Spleen (tissue), 11 donors: ENCODE data around the gene CEP131. TPM values are rescaled to one million over a fixed set of nuclear protein-coding genes. Genes with fewer than 3 reads are reported as not detected.

Experiments
- DNase-seq: peaks from one replicate; pipeline ENCODE4 v3.0.0-alpha.2; 2020
- H3K27ac ChIP-seq, 8 donors: fragments of 200-600 bp; sonication (generic) in 7 of 8; 1 replicate in 4 of 8; 2 replicates in 4 of 8; pipeline versions ENCODE4 v1.5.0 to v1.8.0; 2016 to 2021; ENCODE audit warnings: inconsistent platforms in 4 of 8, mild to moderate bottlenecking in 4 of 8, moderate library complexity in 1 of 8
- H3K27me3 ChIP-seq, 7 donors: fragments of 200-600 bp; sonication (generic) in 6 of 7; replicated peaks in 1 of 7; 1 replicate in 4 of 7; 2 replicates in 3 of 7; pipeline versions ENCODE4 v1.5.0 to v1.8.0; 2016 to 2021; ENCODE audit warnings: inconsistent platforms in 3 of 7, mild to moderate bottlenecking in 1 of 7
- H3K36me3 ChIP-seq, 6 donors: fragments of 200-600 bp; sonication (generic) in 5 of 6; 1 replicate in 4 of 6; 2 replicates in 2 of 6; pipeline versions ENCODE4 v1.5.0 to v1.8.0; 2016 to 2021; ENCODE audit warnings: inconsistent platforms in 2 of 6
- H3K4me1 ChIP-seq, 6 donors: fragments of 200-600 bp; sonication (generic) in 5 of 6; 1 replicate in 3 of 6; 2 replicates in 3 of 6; pipeline versions ENCODE4 v1.5.0 to v1.8.0; 2016 to 2021; ENCODE audit warnings: inconsistent platforms in 3 of 6
- H3K4me3 ChIP-seq, 8 donors: fragments of 200-600 bp; sonication (generic) in 7 of 8; 1 replicate in 4 of 8; 2 replicates in 4 of 8; pipeline versions ENCODE4 v1.5.0 to v1.8.0; 2016 to 2021; ENCODE audit warnings: inconsistent platforms in 4 of 8, mild to moderate bottlenecking in 4 of 8, moderate library complexity in 2 of 8
- H3K9me3 ChIP-seq, 8 donors: fragments of 200-600 bp; sonication (generic) in 7 of 8; 1 replicate in 4 of 8; 2 replicates in 4 of 8; pipeline versions ENCODE4 v1.5.0 to v1.8.0; 2016 to 2021; ENCODE audit warnings: inconsistent platforms in 4 of 8
- POLR2A ChIP-seq, 3 donors: fragments of 450-650 bp; IDR thresholded peaks; one replicate each; pipeline ENCODE4 v1.5.1; 2017; ENCODE audit warnings: antibody characterized with exemption in 3 of 3, mild to moderate bottlenecking in 1 of 3
- POLR2AphosphoS5 ChIP-seq, 3 donors: sonication (generic); formaldehyde crosslinking; IDR thresholded peaks; one replicate each; pipeline ENCODE4 v1.5.1; 2017; ENCODE audit warnings: antibody characterized with exemption in 3 of 3
- WGBS, 5 donors: extraction: QIAGEN DNeasy Blood & Tissue Kit in 3 of 5; methylation state at CpG; one replicate each; pipeline versions ENCODE4 v1.1.5 to v1.1.7; 2013 to 2018; 5-methylcytosine and 5-hydroxymethylcytosine counted together
- intact Hi-C: fragments of 100-400 bp; cut with DNase I; formaldehyde crosslinking; loops from one replicate; pipeline ENCODE4 v1.15.0; 2023; ENCODE audit warnings: low total_unique reads
- polyA plus RNA-seq, 3 donors: library from polyadenylated mRNA; stranded (reverse); fragments of 200-250 nt; gene quantifications; one replicate each; pipeline ENCODE4 v1.2.1, GENCODE V29; 2013
- total RNA-seq, 7 donors: library from RNA; depleted of rRNA in 3 of 7; stranded (reverse); fragments of >200 nt in 3 of 7; fragmentation: NEBNext Ultra II Directional in 4 of 7; extraction: Animal tissue kit (Norgen Biotek cat#: 25700) in 4 of 7; gene quantifications; one replicate each; pipeline versions ENCODE4 v1.1.0 to v1.2.1, GENCODE V29; 2016 to 2021
- TF ChIP-seq, protein P1 (sequence below), 11 experiments: fragments of 200-600 bp in 7 of 11; fragments of 450-650 bp in 4 of 11; sonication (generic) in 4 of 11; IDR thresholded peaks in 8 of 11; conservative IDR thresholded peaks in 3 of 11; 1 replicate in 7 of 11; 2 replicates in 4 of 11; pipeline versions ENCODE4 v1.4.0 to v1.8.0; 2016 to 2021; ENCODE audit warnings: antibody characterized with exemption in 11 of 11, inconsistent platforms in 4 of 11, mild to moderate bottlenecking in 1 of 11
- donor health status: healthy with polysubstance abuse.
- donor health status: DM: no; HTN: no; CAD: no; lungs with moderate emphysema.
- donor health status: DM: no; HTN: no; CAD: no.
- donor health status: Bipolar disorder and iron deficiency.
- donor health status: healthy.
- donor health status: DM: no; HTN: no; CAD: no.
- donor health status: DM: yes; HTN: yes; CAD: no.

CEP131 gene
- total and polyA plus RNA-seq, 10 donors: 8.5 to 26.7 (median 13.3) TPM

DNA sequence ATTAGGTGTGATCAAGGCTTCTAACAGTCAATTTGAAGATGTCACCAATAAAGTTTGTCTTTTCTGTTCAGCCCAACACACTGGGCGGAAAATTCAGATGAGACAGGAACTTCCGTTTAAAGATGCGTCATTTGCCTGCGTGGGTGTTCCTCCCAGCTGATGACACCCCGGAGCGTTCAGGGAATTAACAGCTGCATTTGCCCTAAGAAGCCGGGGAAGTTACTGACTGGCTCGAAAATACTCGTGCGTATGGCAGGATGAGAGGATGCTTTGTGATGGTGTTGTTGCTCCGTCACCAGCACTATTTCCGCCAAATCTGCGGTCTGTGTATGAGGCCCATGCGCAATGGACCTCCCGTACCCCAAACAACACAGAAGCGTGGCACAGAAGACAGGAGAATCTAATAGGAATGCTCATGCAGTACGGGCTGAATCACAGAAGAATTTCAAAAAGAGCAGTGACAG lies 69.4 kb downstream of the CEP131 start:
- 77 to 87% (median 84%) methylated on average over 17 of the region's 17 CpGs for WGBS, 5 donors
- peaks cover 0 to 71% (median 42%) of the 10 kb centered on the region in 6 donors for H3K4me1 ChIP-seq
- peaks cover 0 to 6% (median 0%) of the 10 kb centered on the region in 7 donors for H3K27me3 ChIP-seq
- peaks cover 0 to 3% (median 0%) of the 10 kb centered on the region in 6 donors for H3K36me3 ChIP-seq
- DNase-seq: no peak
- intact Hi-C loops: no loop called here
- H3K4me3 ChIP-seq: peak overlapping the region in 1 of 8 donors; percentile 56
- H3K9me3 ChIP-seq: no peaks in the 10 kb centered on the region
- H3K27ac ChIP-seq: peak overlapping the region in 5 of 8 donors; percentile 78 to 92 (median 86)
- TF ChIP-seq POLR2A (IDR thresholded peaks at IDR 0.05): no peak
- TF ChIP-seq, protein P1, sequence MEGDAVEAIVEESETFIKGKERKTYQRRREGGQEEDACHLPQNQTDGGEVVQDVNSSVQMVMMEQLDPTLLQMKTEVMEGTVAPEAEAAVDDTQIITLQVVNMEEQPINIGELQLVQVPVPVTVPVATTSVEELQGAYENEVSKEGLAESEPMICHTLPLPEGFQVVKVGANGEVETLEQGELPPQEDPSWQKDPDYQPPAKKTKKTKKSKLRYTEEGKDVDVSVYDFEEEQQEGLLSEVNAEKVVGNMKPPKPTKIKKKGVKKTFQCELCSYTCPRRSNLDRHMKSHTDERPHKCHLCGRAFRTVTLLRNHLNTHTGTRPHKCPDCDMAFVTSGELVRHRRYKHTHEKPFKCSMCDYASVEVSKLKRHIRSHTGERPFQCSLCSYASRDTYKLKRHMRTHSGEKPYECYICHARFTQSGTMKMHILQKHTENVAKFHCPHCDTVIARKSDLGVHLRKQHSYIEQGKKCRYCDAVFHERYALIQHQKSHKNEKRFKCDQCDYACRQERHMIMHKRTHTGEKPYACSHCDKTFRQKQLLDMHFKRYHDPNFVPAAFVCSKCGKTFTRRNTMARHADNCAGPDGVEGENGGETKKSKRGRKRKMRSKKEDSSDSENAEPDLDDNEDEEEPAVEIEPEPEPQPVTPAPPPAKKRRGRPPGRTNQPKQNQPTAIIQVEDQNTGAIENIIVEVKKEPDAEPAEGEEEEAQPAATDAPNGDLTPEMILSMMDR (IDR thresholded peaks at IDR 0.05 in 8 of 11, conservative IDR thresholded peaks at IDR 0.05 in 3 of 11): no peak
- TF ChIP-seq POLR2AphosphoS5 (IDR thresholded peaks at IDR 0.05): peak in 1 of 3 donors; percentile 17

GRCh38 chr17:81152288-81152828 lies 70.4 kb downstream of the CEP131 start:
- Histone ChIP-seq H3K27ac (peak overlapping the region in 5 of 8 donors; percentile 78 to 92 (median 86)), H3K4me1 (peaks cover 0 to 63% (median 38%) of the 10 kb centered on the region in 6 donors), H3K9me3 (no peaks in the 10 kb centered on the region), H3K27me3 (peaks cover 0 to 6% (median 0%) of the 10 kb centered on the region in 7 donors), H3K36me3 (no peaks in the 10 kb centered on the region), H3K4me3 (peak overlapping the region in 1 of 8 donors; percentile 56)
- WGBS, 5 donors: 56 to 72% (median 66%) methylated on average over 5 to 8 of the region's 8 CpGs
- no peak for TF ChIP-seq POLR2AphosphoS5 (IDR thresholded peaks at IDR 0.05)
- TF ChIP-seq, protein P1 (IDR thresholded peaks at IDR 0.05 in 8 of 11, conservative IDR thresholded peaks at IDR 0.05 in 3 of 11): no peak
- TF ChIP-seq POLR2A (IDR thresholded peaks at IDR 0.05): no peak
- peak; percentile 68 for DNase-seq
- intact Hi-C loops: no loop called here

DNA sequence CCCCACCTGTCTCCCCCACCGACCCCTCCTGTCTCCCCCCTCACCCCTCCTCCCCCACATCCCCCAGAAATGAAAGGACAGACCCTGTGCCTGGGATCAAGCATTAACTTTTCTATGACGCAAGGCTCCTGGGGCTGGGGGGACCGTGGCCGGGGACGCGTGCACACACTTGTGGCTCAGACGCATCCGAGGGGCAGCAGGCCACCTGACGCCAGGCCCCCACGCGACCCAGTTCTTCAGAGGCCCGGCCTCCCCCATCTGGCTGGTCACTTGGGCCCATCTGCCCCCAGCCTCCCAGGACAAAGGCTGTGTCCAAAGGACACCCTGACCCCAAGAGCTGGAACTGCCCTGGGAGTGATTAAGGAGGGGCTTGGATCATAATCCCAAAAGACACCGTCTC lies 71.5 kb downstream of the CEP131 start:
- 49 to 88% (median 62%) methylated on average over 9 to 13 of the region's 13 CpGs for WGBS, 5 donors
- Histone ChIP-seq H3K4me3 (peak overlapping the region in 1 of 8 donors; percentile 56), H3K4me1 (peaks cover 0 to 66% (median 38%) of the 10 kb centered on the region in 6 donors), H3K27me3 (peaks cover 0 to 6% (median 0%) of the 10 kb centered on the region in 7 donors), H3K27ac (peak overlapping the region in 7 of 8 donors; percentile 65 to 92 (median 81)), H3K36me3 (no peaks in the 10 kb centered on the region), H3K9me3 (no peaks in the 10 kb centered on the region)
- TF ChIP-seq, protein P1 (IDR thresholded peaks at IDR 0.05 in 8 of 11, conservative IDR thresholded peaks at IDR 0.05 in 3 of 11): no peak
- no peak for TF ChIP-seq POLR2A (IDR thresholded peaks at IDR 0.05)
- TF ChIP-seq POLR2AphosphoS5 (IDR thresholded peaks at IDR 0.05): no peak
- no peak for DNase-seq
- intact Hi-C loops: no loop called here

DNA sequence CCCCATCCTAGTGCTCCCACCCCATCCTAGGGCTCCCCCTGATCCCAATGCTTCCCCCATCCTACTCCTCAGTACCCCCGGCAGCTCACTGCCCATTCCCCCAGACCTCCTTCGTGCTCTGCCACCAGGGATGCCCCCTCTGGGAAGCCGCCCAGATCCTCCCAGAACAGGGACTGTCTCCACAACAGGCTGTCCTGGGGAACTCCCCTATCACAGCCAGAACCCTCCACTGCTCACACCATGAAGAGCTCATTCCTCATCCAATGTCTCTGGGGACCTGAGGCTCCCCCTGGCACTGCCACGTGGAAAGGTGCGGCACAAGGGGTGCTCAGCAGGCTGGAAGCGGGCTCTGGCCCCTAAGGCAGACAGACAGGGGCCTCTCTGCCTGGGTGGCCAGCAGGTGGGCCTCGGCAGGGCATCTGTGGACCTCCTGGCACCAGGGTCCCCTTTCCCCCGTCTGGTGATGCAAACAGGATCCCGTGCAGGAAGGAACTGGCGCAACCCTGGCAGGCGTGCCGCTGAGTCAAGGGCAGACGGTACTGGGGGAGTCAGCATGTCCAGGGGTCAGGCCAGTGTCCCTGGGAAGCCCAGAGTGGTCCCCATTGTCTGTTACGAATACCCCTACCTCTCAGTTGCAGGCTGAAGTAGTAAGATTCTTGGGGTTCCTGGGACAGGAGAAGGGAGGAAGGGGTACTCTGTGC lies 72.2 kb downstream of the CEP131 start:
- H3K27me3 ChIP-seq: peaks cover 0 to 6% (median 0%) of the 10 kb centered on the region in 7 donors
- WGBS, 5 donors: 28 to 61% (median 59%) methylated on average over 4 to 14 of the region's 14 CpGs
- TF ChIP-seq, protein P1 (IDR thresholded peaks at IDR 0.05 in 8 of 11, conservative IDR thresholded peaks at IDR 0.05 in 3 of 11): no peak
- TF ChIP-seq POLR2AphosphoS5 (IDR thresholded peaks at IDR 0.05) (peak; percentile 82 to 88 (median 86)), POLR2A (IDR thresholded peaks at IDR 0.05) (peak in 1 of 3 donors; percentile 14)
- DNase-seq: peak; percentile 93
- H3K27ac ChIP-seq: peak overlapping the region in 7 of 8 donors; percentile 65 to 92 (median 81)
- no peaks in the 10 kb centered on the region for H3K9me3 ChIP-seq
- H3K4me1 ChIP-seq: peaks cover 0 to 66% (median 38%) of the 10 kb centered on the region in 6 donors
- intact Hi-C loops: no loop called here
- peak overlapping the region in 5 of 8 donors; percentile 5 to 56 (median 21) for H3K4me3 ChIP-seq
- H3K36me3 ChIP-seq: no peaks in the 10 kb centered on the region
